ENCODE measurements around the gene POLR2L.

Gene POLR2L

GRCh38 chr11:842370-843002 is at the start of gene POLR2L, which contains the start of gene TSPAN4:
TSS of gene POLR2L (minus strand) at chr11:842529. CDS start at chr11:842508, 21 bp downstream.
TSS of gene TSPAN4 (plus strand) at chr11:842852. CDS start at chr11:850305, 7,453 bp downstream.
- intact Hi-C loops (cut with DNase I) = loop anchor here (10.0 kb wide), 1 partner anchor 82 kb away; the partner anchor contains the start of gene AP2A2
- peak; percentile 73 to 96 (median 91) for DNase-seq

- intact Hi-C loops (cut with DNase I) = no loop called here
- DNase-seq = peak in 11 of 42 donors; percentile 26 to 63 (median 41)
Measured at GRCh38 chr11:890794-891540, 48.6 kb upstream of the POLR2L start.

GRCh38 chr11:889687-890475 is 47.6 kb upstream of the POLR2L start:
- intact Hi-C loops (cut with DNase I) = no loop called here
- DNase-seq = no peak

GRCh38 chr11:889257-889656 is 46.9 kb upstream of the POLR2L start:
- DNase-seq = no peak
- intact Hi-C loops (cut with DNase I) = no loop called here

- peak in 10 of 42 donors; percentile 13 to 74 (median 37) for DNase-seq
- intact Hi-C loops (cut with DNase I) = no loop called here
Measured at GRCh38 chr11:888310-889212, 46.2 kb upstream of the POLR2L start.

- intact Hi-C loops (cut with DNase I) = no loop called here
- DNase-seq = no peak
Measured at GRCh38 chr11:887589-887988, 45.3 kb upstream of the POLR2L start.

- intact Hi-C loops (cut with DNase I) = no loop called here
- no peak for DNase-seq
Measured at GRCh38 chr11:886568-886967, 44.2 kb upstream of the POLR2L start.

GRCh38 chr11:884578-885070 is 42.3 kb upstream of the POLR2L start:
- intact Hi-C loops (cut with DNase I) = no loop called here
- DNase-seq = no peak

- DNase-seq = no peak
- intact Hi-C loops (cut with DNase I) = no loop called here
Measured at GRCh38 chr11:883527-883926, 41.2 kb upstream of the POLR2L start.

GRCh38 chr11:882596-882995 is 40.3 kb upstream of the POLR2L start:
- no peak for DNase-seq
- intact Hi-C loops (cut with DNase I) = no loop called here

GRCh38 chr11:880447-880846 is 38.1 kb upstream of the POLR2L start:
- intact Hi-C loops (cut with DNase I) = no loop called here
- no peak for DNase-seq

- DNase-seq = no peak
- intact Hi-C loops (cut with DNase I) = no loop called here
Measured at GRCh38 chr11:877565-877964, 35.2 kb upstream of the POLR2L start.

- peak in 27 of 42 donors; percentile 25 to 70 (median 44) for DNase-seq
- intact Hi-C loops (cut with DNase I) = no loop called here
Measured at GRCh38 chr11:876545-876944, 34.2 kb upstream of the POLR2L start.

GRCh38 chr11:875769-876301 is 33.5 kb upstream of the POLR2L start:
- intact Hi-C loops (cut with DNase I) = no loop called here
- peak in 38 of 42 donors; percentile 25 to 82 (median 55) for DNase-seq

- DNase-seq = no peak
- intact Hi-C loops (cut with DNase I) = no loop called here
Measured at GRCh38 chr11:875203-875602, 32.9 kb upstream of the POLR2L start.

- DNase-seq = no peak
- intact Hi-C loops (cut with DNase I) = no loop called here
Measured at GRCh38 chr11:873706-874105, 31.4 kb upstream of the POLR2L start.

GRCh38 chr11:872799-873198 is 30.5 kb upstream of the POLR2L start:
- intact Hi-C loops (cut with DNase I) = no loop called here
- DNase-seq = no peak

GRCh38 chr11:871472-871871 is 29.1 kb upstream of the POLR2L start:
- intact Hi-C loops (cut with DNase I) = no loop called here
- no peak for DNase-seq

Data from head of caudate nucleus (tissue), 42 donors.